Right ventricle myocardium superior (tissue), 1 donor: ENCODE data around the gene ESF1. TPM values are rescaled to one million over a fixed set of nuclear protein-coding genes. Genes with fewer than 3 reads are reported as not detected.

ENCODE experiments used
- ATAC-seq: fragments of 200-7000 bp; cut with Tn5 transposase; one replicate; pipeline ENCODE4 v1.9.1; 2020; ENCODE audit warnings: mild to moderate bottlenecking; ENCODE audit not compliant: poor library complexity
- DNase-seq: peaks from one replicate; pipeline ENCODE4 v3.0.0-alpha.2; 2020
- intact Hi-C: fragments of 100-400 bp; cut with DNase I; formaldehyde crosslinking; loops from one replicate; pipeline ENCODE4 v1.11.2; 2022
- long read RNA-seq: library from polyadenylated mRNA; unstranded; transcript quantifications from one replicate; pipeline ENCODE4 v2.0.0, GENCODE V29; 2021
- total RNA-seq: library from RNA; stranded (reverse); fragmentation: NEBNext Ultra II Directional; extraction: Animal tissue kit (Norgen Biotek cat#: 25700); gene quantifications from one replicate; pipeline ENCODE4 v1.2.1, GENCODE V29; 2021
- donor health status: DM: no; HTN: yes; CAD: no; lungs with severe emphysema.

ESF1 gene
- 13.3 TPM for total RNA-seq
- long read RNA-seq, partial matches to known transcripts: 13 of 25 reads
- long read RNA-seq, other reads (novel, unspliced or antisense): 12 of 25 reads

GRCh38 chr20:13784893-13785715 lies at the start of gene ESF1, which contains the start of gene NDUFAF5:
Gene ESF1, minus strand, starts transcription at chr20:13784919. Its CDS starts 1,779 bp downstream, at chr20:13783140.
Gene NDUFAF5, plus strand, starts transcription at chr20:13785028. Its CDS starts 41 bp downstream, at chr20:13785069.
- ATAC-seq (peak; percentile 99), DNase-seq (peak; percentile 96)
- intact Hi-C loops: loop anchor here (10.0 kb wide), 1 partner anchor 150 kb away; the partner anchor contains the start of gene TASP1

- ATAC-seq (no peak), DNase-seq (no peak)
- intact Hi-C loops: no loop called here
Observed at GRCh38 chr20:13831476-13831875, 46.8 kb upstream of the ESF1 start.

GRCh38 chr20:13825465-13825864 lies 40.7 kb upstream of the ESF1 start:
- peak; percentile 20 for ATAC-seq
- intact Hi-C loops: no loop called here
- no peak for DNase-seq

- intact Hi-C loops: loop anchor here (5.0 kb wide), 1 partner anchor 228 kb away; no protein-coding TSS in a partner anchor
- ATAC-seq (no peak), DNase-seq (no peak)
Observed at GRCh38 chr20:13824459-13824858, 39.7 kb upstream of the ESF1 start.

GRCh38 chr20:13822459-13822858 lies 37.7 kb upstream of the ESF1 start:
- intact Hi-C loops: loop anchor here (5.0 kb wide), 1 partner anchor 230 kb away; no protein-coding TSS in a partner anchor
- DNase-seq (no peak), ATAC-seq (no peak)

GRCh38 chr20:13821876-13822275 lies 37.2 kb upstream of the ESF1 start:
- ATAC-seq (no peak), DNase-seq (no peak)
- intact Hi-C loops: loop anchor here (5.0 kb wide), 1 partner anchor 230 kb away; no protein-coding TSS in a partner anchor

- DNase-seq: no peak
- intact Hi-C loops: loop anchor here (5.0 kb wide), 1 partner anchor 232 kb away; no protein-coding TSS in a partner anchor
- ATAC-seq: peak; percentile 75
Observed at GRCh38 chr20:13819885-13820645, 35.3 kb upstream of the ESF1 start.

- intact Hi-C loops: no loop called here
- DNase-seq: no peak
- ATAC-seq: no peak
Observed at GRCh38 chr20:13817342-13817741, 32.6 kb upstream of the ESF1 start.

GRCh38 chr20:13816757-13817156 lies 32.0 kb upstream of the ESF1 start:
- DNase-seq (no peak), ATAC-seq (no peak)
- intact Hi-C loops: no loop called here

- intact Hi-C loops: no loop called here
- ATAC-seq (no peak), DNase-seq (no peak)
Observed at GRCh38 chr20:13814672-13815071, 30.0 kb upstream of the ESF1 start.

- ATAC-seq: no peak
- intact Hi-C loops: no loop called here
- DNase-seq: no peak
Observed at GRCh38 chr20:13813910-13814309, 29.2 kb upstream of the ESF1 start.

- intact Hi-C loops: no loop called here
- no peak for ATAC-seq
- DNase-seq: no peak
Observed at GRCh38 chr20:13810446-13810845, 25.7 kb upstream of the ESF1 start.

- intact Hi-C loops: no loop called here
- no peak for ATAC-seq
- no peak for DNase-seq
Observed at GRCh38 chr20:13809855-13810254, 25.1 kb upstream of the ESF1 start.

GRCh38 chr20:13809373-13809772 lies 24.7 kb upstream of the ESF1 start:
- ATAC-seq: peak; percentile 31
- intact Hi-C loops: no loop called here
- no peak for DNase-seq

GRCh38 chr20:13800728-13801134 lies 16.0 kb upstream of the ESF1 start:
- intact Hi-C loops: no loop called here
- ATAC-seq (peak; percentile 99), DNase-seq (peak; percentile 96)

- DNase-seq (no peak), ATAC-seq (peak; percentile 21)
- intact Hi-C loops: no loop called here
Observed at GRCh38 chr20:13799974-13800373, 15.3 kb upstream of the ESF1 start.

GRCh38 chr20:13799040-13799439 lies 14.3 kb upstream of the ESF1 start:
- intact Hi-C loops: no loop called here
- ATAC-seq: no peak
- DNase-seq: no peak

- ATAC-seq (no peak), DNase-seq (no peak)
- intact Hi-C loops: no loop called here
Observed at GRCh38 chr20:13794667-13795066, 9.9 kb upstream of the ESF1 start.

GRCh38 chr20:13793001-13793400 lies 8.3 kb upstream of the ESF1 start:
- no peak for ATAC-seq
- intact Hi-C loops: no loop called here

More at GRCh38 chr20:13793001-13793400, 8.3 kb upstream of the ESF1 start:
- no peak for DNase-seq
